HG03108 (cell line): ENCODE data around the gene EHD2.

ENCODE experiments used
- ATAC-seq: cut with Tn5 transposase; IDR thresholded peaks from one replicate; pipeline ENCODE4 v1.9.1; 2021; ENCODE audit warnings: moderate library complexity; ENCODE audit not compliant: unreplicated experiment

Gene EHD2

DNA sequence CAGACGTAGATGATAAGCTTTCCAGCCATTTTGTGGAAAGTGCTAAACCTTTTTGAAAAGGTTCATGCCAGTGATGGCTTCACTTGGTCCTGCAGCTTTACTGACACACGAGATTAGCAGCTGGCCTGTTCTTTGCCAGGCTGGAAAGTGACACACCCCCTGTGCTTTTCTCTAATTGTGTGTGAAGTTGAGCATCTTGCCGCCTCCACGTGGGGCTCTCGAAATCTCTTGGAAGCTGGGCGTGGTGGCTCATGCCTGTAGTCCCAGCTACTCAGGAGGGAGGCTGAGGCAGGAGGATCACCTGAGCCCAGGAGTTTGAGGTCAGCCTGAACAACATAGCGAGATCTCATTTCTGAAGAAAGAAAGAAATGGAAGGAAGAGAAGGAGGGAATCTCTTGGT, 25.3 kb upstream of the EHD2 start:
- no peak for ATAC-seq

DNA sequence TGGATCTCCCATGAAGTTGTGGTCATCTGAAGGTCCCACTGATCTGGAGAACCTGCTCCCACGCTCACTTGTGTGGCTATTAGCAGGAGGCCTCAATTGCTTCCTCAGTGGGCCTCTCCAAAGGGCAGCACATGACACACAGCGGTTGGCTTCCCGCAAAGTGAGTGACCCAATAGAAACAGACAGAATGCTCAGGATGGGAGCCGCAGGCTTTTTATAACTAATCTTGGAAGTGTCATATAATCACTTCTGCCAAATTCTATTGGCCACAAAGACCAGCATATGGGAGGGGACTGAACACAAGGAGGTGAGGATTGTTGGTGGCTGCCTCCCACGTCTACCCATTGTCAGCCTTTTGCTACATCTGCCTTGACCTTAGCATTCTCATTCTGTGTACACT, 22.1 kb upstream of the EHD2 start:
- no peak for ATAC-seq

DNA sequence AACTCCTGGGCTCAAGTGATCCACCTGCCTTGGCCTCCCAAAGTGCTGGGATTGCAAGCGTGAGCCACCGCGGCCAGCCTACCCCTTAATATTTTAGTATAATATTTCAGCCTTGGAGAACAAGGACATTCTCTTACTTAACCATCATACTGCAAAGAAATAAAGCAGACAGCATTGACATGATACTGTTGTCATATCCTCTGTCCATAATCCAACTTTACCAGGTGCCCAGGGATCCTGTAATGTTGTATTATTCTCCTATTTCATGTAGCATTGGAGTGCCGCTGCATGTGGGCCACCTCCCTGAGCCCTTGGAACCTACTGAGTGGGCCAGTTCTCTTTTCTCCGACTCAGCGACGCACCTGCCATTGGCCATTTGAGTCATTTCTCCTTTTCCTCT, 21.4 kb upstream of the EHD2 start:
- ATAC-seq = no peak

DNA sequence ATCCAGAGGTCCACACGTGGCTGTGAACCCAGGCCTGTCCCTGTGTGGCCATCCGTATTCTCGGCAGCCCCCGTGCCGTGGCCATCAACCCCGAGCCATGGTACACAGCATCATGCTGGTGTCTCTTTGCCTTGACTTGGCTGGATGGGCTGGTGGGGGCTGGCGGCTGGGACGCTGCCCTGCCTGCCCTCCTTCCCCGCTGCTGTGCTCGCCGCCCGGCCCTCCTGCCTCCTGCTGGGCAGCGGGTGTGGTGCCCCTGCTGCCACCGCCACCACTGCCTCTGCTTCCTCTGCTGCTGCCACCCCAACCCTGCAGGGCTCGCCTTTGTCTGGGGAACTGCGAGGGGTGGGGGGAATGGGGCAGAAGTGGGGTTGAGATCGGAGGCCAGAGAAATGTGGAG, 19.7 kb upstream of the EHD2 start:
- ATAC-seq = no peak

DNA sequence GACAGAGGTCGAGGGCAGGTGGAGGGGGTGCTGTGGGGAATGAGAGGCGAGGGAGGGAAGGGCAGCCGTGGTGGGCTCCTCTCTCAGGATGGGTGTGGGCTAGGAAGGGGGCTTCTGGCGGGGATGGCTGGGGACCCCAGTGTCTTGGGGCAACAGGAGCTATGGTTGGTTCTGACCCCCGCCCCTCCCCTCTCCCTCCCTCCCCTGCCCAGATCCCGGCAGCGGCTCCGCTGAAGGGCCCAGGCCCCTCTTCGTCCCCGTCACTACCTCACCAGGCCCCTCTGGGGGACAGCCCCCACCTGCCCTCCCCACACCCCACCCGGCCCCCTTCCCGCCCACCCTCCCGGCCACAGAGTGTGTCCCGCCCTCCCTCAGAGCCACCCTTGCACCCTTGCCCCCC, 19.3 kb upstream of the EHD2 start:
- no peak for ATAC-seq

DNA sequence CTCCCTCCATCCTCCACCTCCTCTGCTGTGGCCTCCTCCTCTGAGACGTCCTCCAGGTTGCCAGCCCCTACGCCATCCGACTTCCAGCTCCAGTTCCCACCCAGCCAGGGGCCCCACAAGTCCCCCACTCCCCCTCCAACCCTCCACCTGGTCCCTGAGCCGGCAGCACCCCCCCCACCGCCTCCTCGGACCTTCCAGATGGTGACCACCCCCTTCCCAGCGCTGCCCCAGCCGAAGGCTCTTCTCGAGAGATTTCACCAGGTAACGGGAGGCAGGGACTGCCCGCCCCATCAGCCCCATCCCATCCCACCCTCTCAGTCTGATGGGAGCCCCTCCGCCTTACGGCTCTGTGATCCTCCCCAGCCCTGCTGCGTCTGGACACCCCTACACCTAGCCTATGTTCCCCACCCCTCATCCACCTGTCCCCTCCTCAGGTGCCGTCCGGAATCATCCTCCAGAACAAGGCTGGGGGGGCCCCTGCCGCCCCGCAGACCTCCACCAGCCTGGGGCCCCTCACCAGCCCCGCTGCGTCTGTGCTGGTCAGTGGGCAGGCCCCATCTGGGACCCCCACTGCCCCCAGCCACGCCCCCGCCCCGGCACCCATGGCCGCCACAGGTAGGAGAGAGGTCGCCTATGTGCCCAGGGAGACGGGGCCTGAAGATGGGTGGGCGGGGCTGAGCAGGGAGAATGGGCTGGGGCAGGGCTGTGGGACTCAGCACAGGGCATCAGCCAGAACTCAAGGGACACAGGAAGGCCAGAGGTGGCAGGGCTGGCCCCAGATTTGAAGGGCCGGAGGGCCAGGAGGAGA, 18.6 kb upstream of the EHD2 start:
- no peak for ATAC-seq

DNA sequence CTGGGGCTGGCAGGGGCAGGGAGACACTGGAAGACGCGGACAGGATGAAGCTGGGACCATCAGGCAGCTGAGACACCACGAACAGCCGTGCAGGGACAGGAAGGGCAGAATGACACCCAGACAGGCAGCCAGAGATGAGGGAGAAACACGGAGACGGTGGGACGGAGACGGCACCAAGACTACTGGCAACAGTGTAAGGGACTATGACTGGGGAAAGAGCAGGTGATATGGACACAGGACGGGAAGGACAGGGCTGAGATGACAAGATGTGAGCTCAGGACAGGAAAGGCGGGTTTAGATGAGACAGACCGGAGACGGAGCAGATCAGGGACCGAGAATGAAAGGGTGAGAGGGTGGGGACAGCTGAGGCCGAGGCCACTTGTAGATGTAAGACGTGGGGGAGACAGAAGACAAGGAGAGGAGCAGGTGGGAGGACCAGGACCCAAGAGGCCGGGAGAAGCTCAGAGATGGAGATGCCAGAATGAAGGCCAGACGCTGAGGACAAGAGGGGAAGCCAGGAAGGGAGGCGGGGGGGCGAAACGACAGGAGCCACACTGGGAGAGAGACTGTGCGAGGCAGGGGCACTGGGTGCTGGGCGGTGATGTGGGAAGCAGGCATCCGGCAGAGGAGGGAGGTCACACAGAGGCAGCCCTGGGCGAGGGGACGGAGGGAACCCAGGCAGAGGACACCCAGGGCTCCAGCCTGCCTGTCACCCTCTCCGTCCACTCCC, 17.5 kb upstream of the EHD2 start:
- no peak for ATAC-seq

DNA sequence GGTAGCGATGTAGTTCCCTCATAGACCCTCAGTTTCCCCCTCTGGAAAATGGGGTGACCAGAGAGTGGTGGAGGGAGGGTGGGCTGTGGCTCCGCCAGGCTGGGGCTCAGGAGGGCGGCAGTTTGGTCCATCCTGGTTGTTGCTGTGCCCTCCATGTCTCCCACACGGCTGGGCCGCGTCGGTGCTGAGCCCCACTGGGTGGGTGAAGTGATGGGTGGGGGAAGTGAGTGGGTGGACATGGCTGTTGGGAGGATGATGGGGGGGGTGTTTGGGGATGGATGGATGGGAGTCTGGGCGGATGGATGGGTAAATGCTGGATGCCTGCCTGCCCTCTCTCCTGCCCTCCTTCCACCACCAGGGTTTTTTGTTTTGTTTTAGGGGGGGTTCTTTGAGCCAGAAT, 16.6 kb upstream of the EHD2 start:
- no peak for ATAC-seq

DNA sequence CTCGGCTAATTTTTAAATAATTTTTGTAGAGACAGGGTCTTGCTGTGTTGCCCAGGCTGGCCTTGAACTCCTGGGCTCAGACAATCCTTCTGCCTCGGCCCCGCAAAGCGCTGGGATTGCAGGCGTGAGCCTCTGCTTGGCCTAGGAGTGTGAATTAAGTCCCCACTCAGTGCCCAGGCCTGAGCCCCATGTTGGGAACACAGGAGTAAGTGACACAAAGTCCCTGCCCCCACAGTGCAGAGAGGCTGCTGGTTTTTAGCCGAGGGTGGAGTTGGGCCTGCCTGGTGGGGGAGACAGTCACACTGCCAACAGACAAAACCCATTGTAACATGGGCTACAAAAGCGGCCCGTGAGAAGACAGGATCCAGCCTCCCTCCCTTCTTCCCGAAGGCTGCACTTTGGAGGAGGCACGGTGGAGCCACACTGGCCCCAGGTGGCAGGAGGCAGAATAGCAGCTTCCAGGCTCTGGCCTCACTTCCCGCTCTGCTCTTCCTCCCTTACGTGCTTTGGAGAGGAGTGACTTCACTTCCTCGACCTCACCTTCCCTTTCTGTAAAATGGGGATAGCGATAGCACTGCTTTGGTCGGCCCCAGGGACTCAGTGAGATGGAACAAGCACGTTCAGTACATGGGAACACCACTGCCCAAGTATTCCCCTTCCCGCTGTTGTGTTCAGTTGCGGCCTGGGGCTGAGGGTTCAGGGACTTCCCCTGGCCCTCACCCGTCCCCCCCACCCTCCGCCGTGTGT, 15.2 kb upstream of the EHD2 start:
- ATAC-seq = no peak

DNA sequence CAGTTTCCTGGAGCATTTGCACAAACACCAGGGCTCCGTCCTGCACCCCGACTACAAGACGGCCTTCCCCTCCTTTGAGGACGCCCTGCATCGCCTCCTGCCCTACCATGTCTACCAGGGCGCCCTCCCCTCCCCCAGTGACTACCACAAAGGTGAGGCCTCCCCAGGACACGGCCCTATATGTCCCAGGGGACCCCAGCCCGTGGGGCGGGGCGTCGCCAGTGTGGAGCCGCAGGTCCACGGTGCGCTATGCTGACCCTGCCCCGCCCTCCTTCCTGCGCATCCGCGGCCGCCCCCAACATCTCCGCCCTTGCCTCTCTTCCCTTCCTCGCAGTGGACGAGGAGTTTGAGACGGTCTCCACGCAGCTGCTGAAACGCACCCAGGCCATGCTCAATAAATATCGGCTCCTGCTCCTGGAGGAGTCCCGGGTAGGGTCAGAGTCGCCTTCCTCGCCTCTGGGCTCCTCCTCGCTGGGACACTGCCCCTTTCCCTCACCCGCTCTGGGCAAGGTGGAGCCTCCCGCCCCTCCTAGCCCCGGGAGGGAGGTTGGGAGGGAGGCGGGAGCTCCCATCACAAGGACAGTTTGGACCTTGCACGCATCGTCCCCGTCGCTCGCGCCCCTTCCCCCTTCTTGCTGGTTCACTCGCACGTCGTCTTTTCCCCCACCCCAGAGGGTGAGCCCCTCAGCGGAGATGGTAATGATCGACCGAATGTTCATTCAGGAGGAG, 14.4 kb upstream of the EHD2 start:
- ATAC-seq = no peak

DNA sequence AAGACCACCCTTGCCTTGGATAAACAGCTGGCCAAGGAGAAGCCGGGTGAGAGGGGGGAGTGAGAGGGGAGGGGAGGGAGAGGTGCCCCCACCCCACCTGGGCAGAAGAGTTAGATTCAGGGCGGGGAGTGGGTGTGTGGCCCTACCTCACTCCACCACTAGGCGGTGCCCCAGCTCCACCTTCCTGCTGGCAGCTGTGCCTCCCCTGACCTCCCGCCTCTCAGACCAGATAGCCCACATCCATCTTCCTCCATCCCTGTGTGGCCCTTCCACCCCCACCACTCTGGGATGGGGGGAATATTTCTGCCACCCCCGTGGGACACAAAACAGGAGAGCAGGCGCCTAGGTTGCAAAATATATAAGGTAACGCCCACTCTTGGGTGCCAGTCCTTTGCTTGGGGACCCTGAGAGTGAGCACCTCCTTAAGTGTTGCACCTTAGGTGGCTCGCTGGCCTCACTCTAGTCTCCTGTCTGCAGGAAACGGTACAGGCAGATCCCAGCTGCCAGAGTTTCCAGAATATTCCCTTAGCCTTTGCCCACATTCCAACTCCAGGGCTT, 13.8 kb upstream of the EHD2 start:
- no peak for ATAC-seq

DNA sequence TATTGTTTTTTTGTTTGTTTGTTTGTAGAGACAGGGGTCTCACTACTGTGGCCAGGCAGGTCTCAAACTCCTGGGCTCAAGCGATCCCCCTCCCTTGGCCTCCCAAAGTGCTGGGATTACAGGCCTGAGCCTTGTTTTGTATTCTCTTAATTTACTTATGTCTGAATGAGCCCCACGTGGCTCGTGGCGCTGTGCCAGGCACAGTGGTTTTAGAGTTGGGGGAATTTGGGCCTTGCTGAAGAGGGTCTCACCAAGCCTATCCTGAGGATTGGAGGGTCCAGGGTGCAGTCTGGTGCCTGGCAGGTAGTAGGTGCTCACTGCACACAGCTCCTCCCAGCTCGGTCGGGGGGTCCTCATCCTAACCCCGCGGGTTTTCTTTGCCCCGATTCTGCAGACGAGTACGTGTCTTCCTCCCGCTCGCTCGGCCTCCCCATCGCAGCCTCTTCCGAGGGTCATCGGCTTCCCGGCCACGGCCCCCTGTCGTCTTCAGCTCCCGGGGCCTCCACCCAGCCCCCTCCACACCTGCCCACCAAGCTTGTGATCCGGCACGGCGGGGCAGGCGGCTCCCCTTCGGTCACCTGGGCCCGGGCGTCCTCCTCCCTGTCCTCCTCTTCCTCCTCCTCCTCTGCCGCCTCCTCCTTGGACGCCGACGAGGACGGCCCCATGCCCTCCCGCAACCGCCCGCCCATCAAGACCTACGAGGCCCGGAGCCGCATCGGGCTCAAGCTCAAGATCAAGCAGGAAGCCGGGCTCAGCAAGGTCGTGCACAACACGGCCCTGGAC, 12.1 kb upstream of the EHD2 start:
- ATAC-seq = no peak

DNA sequence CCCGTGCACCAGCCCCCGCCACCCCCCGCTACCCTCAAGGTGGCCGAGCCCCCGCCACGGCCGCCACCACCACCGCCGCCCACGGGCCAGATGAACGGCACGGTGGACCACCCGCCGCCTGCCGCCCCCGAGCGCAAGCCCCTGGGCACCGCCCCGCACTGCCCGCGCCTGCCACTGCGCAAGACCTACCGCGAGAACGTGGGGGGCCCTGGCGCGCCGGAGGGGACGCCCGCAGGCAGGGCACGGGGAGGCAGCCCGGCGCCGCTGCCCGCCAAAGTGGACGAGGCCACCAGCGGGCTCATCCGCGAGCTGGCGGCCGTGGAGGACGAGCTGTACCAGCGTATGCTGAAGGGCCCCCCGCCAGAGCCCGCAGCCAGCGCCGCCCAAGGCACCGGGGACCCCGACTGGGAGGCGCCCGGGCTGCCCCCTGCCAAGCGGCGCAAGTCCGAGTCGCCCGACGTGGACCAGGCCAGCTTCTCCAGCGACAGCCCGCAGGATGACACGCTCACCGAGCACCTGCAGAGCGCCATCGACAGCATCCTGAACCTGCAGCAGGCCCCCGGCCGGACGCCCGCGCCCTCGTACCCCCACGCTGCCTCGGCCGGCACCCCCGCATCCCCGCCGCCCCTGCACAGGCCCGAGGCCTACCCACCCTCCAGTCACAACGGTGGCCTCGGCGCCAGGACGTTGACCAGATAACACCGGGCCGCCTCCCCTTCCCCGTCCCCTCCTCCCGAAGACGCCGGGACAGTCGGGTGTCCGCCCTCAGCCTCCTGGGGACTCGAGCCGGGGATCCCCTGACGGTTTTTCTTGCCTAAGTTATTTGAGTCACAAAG, 11.3 kb upstream of the EHD2 start:
- no peak for ATAC-seq

DNA sequence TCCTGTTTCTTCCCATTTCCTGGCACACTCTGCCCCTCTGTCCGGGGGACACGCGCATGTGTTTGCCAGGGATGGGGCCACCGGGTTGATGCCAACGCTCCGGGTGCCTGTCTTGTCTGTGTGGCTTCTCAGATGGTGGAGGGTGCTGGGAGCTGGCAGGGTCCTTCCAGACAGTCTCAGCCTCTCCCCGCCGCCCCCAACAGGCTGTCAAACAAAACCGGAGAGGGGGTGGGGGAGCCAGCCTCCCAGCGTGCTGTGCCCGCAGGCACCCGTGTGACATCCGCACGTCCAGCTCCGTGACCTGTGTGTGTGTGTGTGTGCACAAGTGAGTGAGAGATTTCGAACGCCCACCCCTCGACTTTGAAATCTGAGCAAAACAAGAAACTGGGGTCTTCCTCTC, 10.6 kb upstream of the EHD2 start:
- no peak for ATAC-seq

DNA sequence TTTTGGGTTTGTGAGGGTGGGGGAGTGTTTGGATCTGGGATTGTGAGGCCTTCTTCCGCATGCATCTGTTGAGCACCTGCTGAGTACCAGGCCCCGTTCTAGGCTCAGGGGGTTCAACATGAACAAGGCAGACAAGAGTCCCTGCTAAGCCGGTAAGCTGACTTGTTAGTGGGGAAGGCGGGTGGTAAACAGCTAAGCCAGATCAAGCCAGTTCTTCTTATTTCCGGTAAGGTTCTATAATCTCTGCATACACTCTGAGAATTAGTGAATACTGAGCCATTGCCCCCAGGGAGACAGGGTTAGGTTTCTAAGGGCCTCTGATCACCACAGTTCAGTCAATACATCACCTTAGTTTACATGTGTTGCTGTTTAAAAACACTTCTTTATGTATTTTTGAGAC, 9.9 kb upstream of the EHD2 start:
- no peak for ATAC-seq

DNA sequence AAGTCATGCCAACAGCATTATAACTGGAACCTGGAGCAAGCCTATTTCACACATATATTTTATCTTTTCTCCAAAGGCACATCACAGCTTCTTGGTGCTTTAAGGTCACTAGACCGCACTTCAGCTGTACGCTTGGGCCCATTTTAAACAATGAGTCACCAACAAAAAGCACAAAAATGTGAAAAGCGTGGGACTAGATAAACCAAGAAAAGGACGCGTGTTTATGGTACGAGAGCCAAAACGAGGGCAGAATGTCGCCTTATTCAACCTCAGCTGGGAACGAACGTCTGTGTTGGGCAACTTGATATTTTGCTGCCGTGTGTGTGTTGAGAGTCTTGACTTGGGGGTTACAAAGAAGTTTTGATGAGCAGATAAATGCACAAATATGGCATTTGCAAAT, 9.2 kb upstream of the EHD2 start:
- no peak for ATAC-seq

DNA sequence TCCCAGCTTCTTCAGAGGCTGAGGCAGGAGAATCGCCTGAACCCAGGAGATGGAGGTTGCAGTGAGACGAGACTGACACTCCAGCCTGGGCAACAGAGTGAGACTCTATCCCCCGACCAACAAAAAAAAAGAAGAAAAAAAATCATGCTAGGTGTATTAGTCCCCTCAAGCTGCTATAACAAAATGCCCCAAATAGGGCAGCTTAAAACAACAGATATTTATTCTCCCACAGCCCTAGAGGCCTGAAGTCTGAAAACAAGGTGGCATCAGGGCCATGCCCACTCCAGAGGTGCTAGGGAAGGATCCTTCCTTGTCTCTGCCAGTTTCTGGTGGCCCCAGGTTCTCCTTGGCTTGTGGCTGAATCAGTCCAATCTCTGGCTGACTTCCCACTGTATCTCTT, 8.6 kb upstream of the EHD2 start:
- ATAC-seq = no peak

DNA sequence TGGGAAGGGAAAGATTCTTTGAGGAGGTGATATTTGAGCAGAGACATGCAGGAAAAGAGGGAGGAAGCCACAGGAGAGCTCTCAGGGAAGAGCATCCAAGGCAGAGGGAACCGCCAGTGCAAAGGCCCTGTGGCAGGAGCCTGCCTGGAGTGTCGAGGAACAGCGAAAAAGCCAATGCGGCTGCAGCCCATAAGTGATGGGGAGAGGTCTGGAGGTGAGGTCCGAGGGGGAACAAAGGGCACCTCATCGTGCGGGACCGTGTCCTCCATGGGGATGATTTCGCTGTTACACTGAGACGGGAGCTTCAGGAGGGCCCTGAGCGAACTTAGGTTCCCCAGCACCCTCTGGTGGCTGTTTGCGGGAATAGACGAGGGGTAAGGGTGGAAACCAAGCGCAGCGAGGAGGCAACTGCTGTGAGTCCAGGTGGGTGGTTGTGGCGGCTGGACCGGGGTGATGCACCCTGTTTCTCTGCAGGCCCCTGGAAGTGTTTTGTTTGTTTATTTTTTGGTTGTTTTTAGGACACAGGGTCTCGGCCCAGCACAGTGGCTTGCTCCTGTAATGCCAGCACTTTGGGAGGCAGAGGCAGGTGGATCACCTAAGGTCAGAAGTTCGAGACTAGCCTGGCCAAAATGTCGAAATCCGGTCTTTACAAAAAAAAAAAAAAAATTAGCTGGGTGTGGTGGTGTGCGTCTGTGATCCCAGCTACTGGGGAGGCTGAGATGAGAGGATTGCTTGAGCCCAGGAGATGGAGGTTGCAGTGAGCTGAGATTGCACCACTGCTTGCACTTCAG, 5.9 kb upstream of the EHD2 start:
- ATAC-seq = no peak
